Measurements from ENCODE around the gene VPS16.

- no peak for TF ChIP-seq CTCF (IDR thresholded peaks at IDR 0.05)
- TF ChIP-seq POLR2A (IDR thresholded peaks at IDR 0.05): no peak
Measured at GRCh38 chr20:2914160-2914559, 73.6 kb downstream of the VPS16 start.
